Superior temporal gyrus (tissue), 1 donor: ENCODE data around the gene ZRANB2.

Source experiments
- DNase-seq: peaks from one replicate; pipeline ENCODE4 v3.0.0-alpha.2; 2016; ENCODE audit errors: extremely low spot score

ZRANB2 gene

DNA sequence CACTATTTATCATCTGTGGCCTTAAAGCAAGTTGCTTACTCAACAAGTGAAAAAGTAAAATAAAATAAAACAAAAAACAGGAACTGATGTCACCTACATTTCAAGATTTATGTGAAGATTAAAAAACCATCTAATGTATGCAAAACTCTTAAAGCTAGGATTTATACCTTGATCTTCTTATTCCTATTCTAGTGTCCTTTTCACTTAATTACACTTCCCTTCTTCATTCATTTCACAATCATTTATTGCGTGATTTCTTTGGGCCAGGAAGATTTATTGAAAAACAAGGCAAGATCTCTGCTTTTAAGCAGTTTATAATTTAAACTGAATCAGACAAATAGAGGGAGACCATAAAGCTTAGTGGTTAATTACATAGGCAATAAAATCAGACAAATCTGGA, 51.9 kb downstream of the ZRANB2 start:
- DNase-seq: no peak

DNA sequence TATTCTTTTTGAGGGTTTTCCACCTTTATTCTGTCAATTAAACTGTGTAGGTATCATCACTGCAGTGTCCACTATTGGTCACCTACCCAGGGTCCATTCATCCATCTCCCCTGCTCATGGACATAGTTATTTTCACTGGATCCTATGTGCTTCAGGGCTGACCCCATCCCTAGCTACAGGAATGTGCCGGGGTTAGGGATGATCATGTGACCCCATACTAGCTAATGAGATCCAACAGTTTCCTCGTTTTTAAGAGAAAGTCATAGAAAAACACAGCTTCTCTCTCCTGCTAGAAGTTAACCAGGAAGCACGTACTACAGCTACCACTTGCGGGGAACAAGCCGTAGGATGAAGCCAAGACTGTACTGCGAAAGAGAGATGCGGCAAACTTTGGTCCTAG, 52.8 kb downstream of the ZRANB2 start:
- no peak for DNase-seq

DNA sequence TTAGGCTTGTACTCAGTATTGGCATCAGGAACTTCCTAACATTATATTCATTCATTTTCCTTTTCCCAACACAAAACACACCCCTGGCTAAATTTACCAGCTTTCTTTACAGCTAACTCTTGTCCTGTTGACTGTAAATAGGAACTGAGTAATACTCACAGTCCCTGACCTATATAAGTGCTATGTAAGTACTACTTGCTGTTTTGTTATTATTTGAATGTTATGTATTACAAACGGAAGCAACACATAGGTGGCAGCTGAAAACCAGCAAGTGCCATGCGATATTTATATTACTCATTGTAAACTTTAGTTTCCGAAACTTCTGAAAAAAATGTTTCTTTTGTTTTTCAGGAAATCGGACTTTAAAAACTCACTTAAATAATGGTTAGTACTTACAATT, 54.7 kb downstream of the ZRANB2 start:
- no peak for DNase-seq

DNA sequence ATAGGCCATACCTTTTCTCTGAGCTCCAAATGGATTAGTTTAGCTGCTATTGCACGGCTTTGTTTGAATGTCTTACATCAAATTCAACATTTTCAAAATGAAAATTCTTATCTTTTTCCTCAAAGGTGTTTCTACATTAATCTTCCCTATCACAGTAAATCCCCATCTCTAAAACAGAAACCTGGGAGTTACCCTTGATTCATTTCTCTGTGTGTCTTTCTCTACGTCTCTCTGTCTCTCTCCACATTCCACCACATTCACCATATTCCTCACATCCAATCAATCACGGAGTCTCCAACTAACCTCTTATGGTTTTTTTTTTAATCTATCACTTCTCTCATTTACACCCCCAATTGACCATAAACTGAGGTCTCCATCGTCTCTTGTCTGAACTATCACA, 57.3 kb downstream of the ZRANB2 start:
- no peak for DNase-seq

DNA sequence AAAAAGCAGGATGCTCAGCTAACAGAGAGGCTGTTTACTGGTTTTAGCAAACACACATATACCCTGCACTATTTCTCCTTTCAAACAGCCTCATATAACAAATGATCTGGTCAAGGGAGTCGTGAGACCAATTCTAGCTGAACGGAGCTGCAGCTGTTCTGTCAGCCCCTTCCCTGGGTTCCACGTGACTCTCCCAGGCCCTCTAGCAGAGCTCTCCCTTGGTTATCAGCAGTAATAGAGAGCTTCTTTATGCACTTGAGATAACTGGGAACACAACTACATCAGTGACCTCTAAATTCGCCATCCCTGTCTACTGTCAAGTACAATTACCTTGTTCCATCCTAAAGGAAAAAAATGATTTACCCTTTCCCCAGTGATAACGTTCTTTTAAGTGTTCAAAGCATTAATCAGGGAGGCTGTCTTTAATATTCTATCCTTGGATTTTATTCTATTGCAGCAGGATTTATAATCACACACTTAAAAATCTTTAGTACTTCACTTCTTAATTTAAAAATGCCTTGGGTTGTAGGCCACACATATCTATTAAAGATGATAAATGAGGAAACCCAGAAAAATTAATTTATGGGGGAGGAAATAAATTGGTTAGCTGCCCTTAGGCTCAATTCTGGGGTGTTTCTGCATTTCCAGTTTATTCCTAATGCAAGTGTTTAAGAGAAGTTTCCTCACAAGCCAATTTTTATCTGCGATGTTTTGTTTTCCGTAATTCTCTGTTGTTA, 61.4 kb downstream of the ZRANB2 start:
- DNase-seq: peak; percentile 66

DNA sequence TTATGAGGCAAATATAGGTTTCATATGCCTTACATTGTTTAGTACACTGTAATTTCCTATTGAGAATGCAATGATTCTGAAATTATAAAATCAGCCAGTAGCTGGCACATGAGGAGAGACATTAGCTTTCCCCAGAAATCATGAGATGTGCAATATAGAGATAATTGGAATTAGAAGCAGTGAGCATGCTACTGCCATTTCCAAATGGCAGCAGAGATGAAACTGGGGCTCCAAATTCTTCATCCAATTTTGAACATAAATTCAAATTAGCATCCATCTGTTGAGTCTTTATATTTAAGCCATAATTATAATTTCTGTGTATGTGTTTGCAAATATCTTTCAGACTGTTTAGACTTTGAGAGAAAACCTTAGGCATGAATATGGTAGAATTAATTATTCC, 62.0 kb downstream of the ZRANB2 start:
- no peak for DNase-seq

DNA sequence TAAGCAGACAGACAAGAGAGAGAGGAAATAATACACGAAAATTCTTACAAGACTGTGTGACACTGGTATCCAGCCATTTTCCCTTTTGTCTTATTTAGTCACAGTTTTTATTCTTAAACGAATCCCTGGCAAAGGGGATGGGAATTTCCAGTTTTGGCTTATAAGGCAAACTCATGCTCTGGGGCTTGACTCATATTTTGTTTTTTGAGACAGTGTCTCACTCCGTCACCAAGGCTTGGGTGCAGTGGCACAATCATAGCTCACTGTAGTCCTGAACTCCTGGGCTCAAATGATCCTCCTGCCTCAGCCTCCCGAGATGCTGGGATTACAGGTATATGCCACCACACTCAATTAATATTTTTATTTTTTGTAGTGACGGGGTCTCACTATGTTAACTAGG, 65.1 kb downstream of the ZRANB2 start:
- no peak for DNase-seq

DNA sequence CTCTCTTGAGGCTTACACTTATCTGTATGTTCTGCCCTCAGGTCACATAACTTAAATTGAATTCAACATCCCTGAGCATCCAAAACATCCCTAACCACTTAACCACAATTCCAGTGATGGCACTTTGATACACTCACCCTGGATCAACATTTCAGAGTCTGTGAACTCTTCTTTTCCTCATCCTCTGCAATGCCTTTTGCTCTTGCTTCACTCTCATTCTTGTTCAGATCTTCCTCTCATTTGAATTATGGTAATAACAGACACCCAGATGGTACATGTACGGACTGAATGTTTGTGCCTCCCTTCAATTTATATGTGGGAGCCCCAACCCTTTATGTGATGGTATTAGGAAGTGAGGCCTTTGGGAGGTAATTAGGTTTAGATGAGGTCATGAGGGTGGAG, 66.7 kb downstream of the ZRANB2 start:
- DNase-seq: no peak
